ACC112 (cell line): ENCODE results near the gene MTHFS.
A peak's percentile ranks its signal among the peaks of the same experiment; 100 is the strongest.
"Not testable (repeated sequence)": the region's sequence is repeated elsewhere in the genome, so short reads cannot be mapped to it uniquely, and the experiment has no call there.

Source experiments
- H2AFZ ChIP-seq: fragments of 200-600 bp; sonication (generic); one replicate; pipeline ENCODE4 v1.6.0; 2017; ENCODE audit warnings: antibody characterized with exemption, low read length; ENCODE audit not compliant: unreplicated experiment
- H3K27ac ChIP-seq: fragments of 200-600 bp; sonication (generic); 2 replicates; pipeline ENCODE4 v1.5.1; 2014; ENCODE audit warnings: low read depth, mild to moderate bottlenecking, antibody characterized with exemption, low read length, moderate library complexity
- H3K27me3 ChIP-seq: fragments of 200-600 bp; sonication (generic); 2 replicates; pipeline ENCODE4 v1.6.1; 2014; ENCODE audit warnings: mild to moderate bottlenecking, antibody characterized with exemption, low read length, moderate library complexity, mixed read lengths; ENCODE audit not compliant: insufficient read depth
- H3K36me3 ChIP-seq: fragments of 200-600 bp; sonication (generic); 2 replicates; pipeline ENCODE4 v1.6.1; 2016; ENCODE audit warnings: mild to moderate bottlenecking, antibody characterized with exemption, low read length, moderate library complexity, mixed read lengths; ENCODE audit not compliant: insufficient read depth
- H3K4me1 ChIP-seq: fragments of 200-600 bp; sonication (generic); one replicate; pipeline ENCODE4 v1.6.1; 2016; ENCODE audit warnings: low read length, mixed read lengths; ENCODE audit not compliant: insufficient read depth, unreplicated experiment, control insufficient read depth
- H3K4me3 ChIP-seq: fragments of 200-600 bp; sonication (generic); 2 replicates; pipeline ENCODE4 v1.5.1; 2014; ENCODE audit warnings: mild to moderate bottlenecking, low read depth, low read length
- H3K79me2 ChIP-seq: fragments of 200-600 bp; sonication (generic); one replicate; pipeline ENCODE4 v1.6.0; 2016; ENCODE audit warnings: low read length; ENCODE audit not compliant: control insufficient read depth, unreplicated experiment, insufficient read depth

The MTHFS gene

GRCh38 chr15:79915776-79916501 is 19.1 kb upstream of the MTHFS start:
- not testable (repeated sequence) for H3K27ac ChIP-seq, H2AFZ ChIP-seq, H3K4me3 ChIP-seq, H3K27me3 ChIP-seq, H3K4me1 ChIP-seq, H3K79me2 ChIP-seq
- peaks cover 60% of the 10 kb centered on the region for H3K36me3 ChIP-seq

- Histone ChIP-seq H3K27ac (no peak overlapping the region), H2AFZ (no peak overlapping the region), H3K79me2 (no peaks in the 10 kb centered on the region), H3K27me3 (no peaks in the 10 kb centered on the region), H3K4me3 (no peak overlapping the region), H3K36me3 (peaks cover 51% of the 10 kb centered on the region), H3K4me1 (no peaks in the 10 kb centered on the region)
These were observed 17.9 kb upstream of the MTHFS start for GRCh38 chr15:79914728-79915127.

GRCh38 chr15:79909556-79910335 is 12.9 kb upstream of the MTHFS start:
- not testable (repeated sequence) for H3K4me3 ChIP-seq, H3K79me2 ChIP-seq, H2AFZ ChIP-seq, H3K27me3 ChIP-seq, H3K27ac ChIP-seq, H3K4me1 ChIP-seq
- peaks cover 17% of the 10 kb centered on the region for H3K36me3 ChIP-seq

GRCh38 chr15:79904271-79904670 is 7.5 kb upstream of the MTHFS start:
- H2AFZ ChIP-seq: no peak overlapping the region
- no peak overlapping the region for H3K27ac ChIP-seq
- no peaks in the 10 kb centered on the region for H3K79me2 ChIP-seq
- peaks cover 16% of the 10 kb centered on the region for H3K4me1 ChIP-seq
- no peaks in the 10 kb centered on the region for H3K27me3 ChIP-seq
- H3K36me3 ChIP-seq: no peaks in the 10 kb centered on the region
- no peak overlapping the region for H3K4me3 ChIP-seq

- no peak overlapping the region for H2AFZ ChIP-seq
- H3K79me2 ChIP-seq: no peaks in the 10 kb centered on the region
- H3K36me3 ChIP-seq: no peaks in the 10 kb centered on the region
- H3K4me3 ChIP-seq: no peak overlapping the region
- H3K4me1 ChIP-seq: peaks cover 21% of the 10 kb centered on the region
- H3K27ac ChIP-seq: no peak overlapping the region
- no peaks in the 10 kb centered on the region for H3K27me3 ChIP-seq
These were observed 6.8 kb upstream of the MTHFS start for GRCh38 chr15:79903626-79904025.

- no peak overlapping the region for H2AFZ ChIP-seq
- H3K27ac ChIP-seq: no peak overlapping the region
- no peaks in the 10 kb centered on the region for H3K79me2 ChIP-seq
- H3K4me1 ChIP-seq: peaks cover 25% of the 10 kb centered on the region
- H3K36me3 ChIP-seq: no peaks in the 10 kb centered on the region
- H3K4me3 ChIP-seq: no peak overlapping the region
- H3K27me3 ChIP-seq: no peaks in the 10 kb centered on the region
These were observed 6.3 kb upstream of the MTHFS start for GRCh38 chr15:79903144-79903543.

- no peaks in the 10 kb centered on the region for H3K36me3 ChIP-seq
- no peak overlapping the region for H2AFZ ChIP-seq
- peaks cover 2% of the 10 kb centered on the region for H3K79me2 ChIP-seq
- no peaks in the 10 kb centered on the region for H3K27me3 ChIP-seq
- H3K4me1 ChIP-seq: peaks cover 35% of the 10 kb centered on the region
- no peak overlapping the region for H3K4me3 ChIP-seq
- H3K27ac ChIP-seq: no peak overlapping the region
These were observed 5.1 kb upstream of the MTHFS start for GRCh38 chr15:79901958-79902357.

GRCh38 chr15:79900818-79901378 is 4.1 kb upstream of the MTHFS start:
- not testable (repeated sequence) for H3K27ac ChIP-seq, H2AFZ ChIP-seq, H3K27me3 ChIP-seq, H3K79me2 ChIP-seq, H3K4me3 ChIP-seq, H3K36me3 ChIP-seq
- peaks cover 36% of the 10 kb centered on the region for H3K4me1 ChIP-seq

- H3K27ac ChIP-seq: no peak overlapping the region
- H3K79me2 ChIP-seq: peaks cover 16% of the 10 kb centered on the region
- H3K36me3 ChIP-seq: no peaks in the 10 kb centered on the region
- H2AFZ ChIP-seq: no peak overlapping the region
- peaks cover 39% of the 10 kb centered on the region for H3K4me1 ChIP-seq
- H3K4me3 ChIP-seq: no peak overlapping the region
- H3K27me3 ChIP-seq: no peaks in the 10 kb centered on the region
These were observed 3.3 kb upstream of the MTHFS start for GRCh38 chr15:79900087-79900486.

- not testable (repeated sequence) for H3K27me3 ChIP-seq, H2AFZ ChIP-seq, H3K36me3 ChIP-seq
- H3K4me3 ChIP-seq: 0 out of 2 replicates have a peak overlapping the region, but pooled peaks have one; percentile 31
- H3K27ac ChIP-seq: peak overlapping the region; percentile 55
- peaks cover 37% of the 10 kb centered on the region for H3K4me1 ChIP-seq
- H3K79me2 ChIP-seq: peaks cover 23% of the 10 kb centered on the region
These were observed 2.0 kb upstream of the MTHFS start for GRCh38 chr15:79898786-79899185.
